Superior temporal gyrus (tissue), 1 donor: Measurements from ENCODE around the gene GABRG3.
"Not testable (repeated sequence)": the region's sequence is repeated elsewhere in the genome, so short reads cannot be mapped to it uniquely, and the experiment has no call there.

Experiments used
- DNase-seq: peaks from one replicate; pipeline ENCODE4 v3.0.0-alpha.2; 2016; ENCODE audit errors: extremely low spot score

Gene GABRG3

GRCh38 chr15:27330326-27330725 is 359.3 kb downstream of the GABRG3 start:
- no peak for DNase-seq

GRCh38 chr15:27336676-27337075 is 365.7 kb downstream of the GABRG3 start:
- no peak for DNase-seq

- no peak for DNase-seq
Observed at GRCh38 chr15:27339138-27339537, 368.2 kb downstream of the GABRG3 start.

GRCh38 chr15:27341780-27342343 is 370.9 kb downstream of the GABRG3 start:
- no peak for DNase-seq

- DNase-seq: no peak
Observed at GRCh38 chr15:27342991-27343390, 372.0 kb downstream of the GABRG3 start.

GRCh38 chr15:27352136-27352535 is 381.2 kb downstream of the GABRG3 start:
- DNase-seq: no peak

GRCh38 chr15:27353856-27354255 is 382.9 kb downstream of the GABRG3 start:
- DNase-seq: no peak

GRCh38 chr15:27358751-27359434 is 387.9 kb downstream of the GABRG3 start:
- peak; percentile 77 for DNase-seq

- DNase-seq: peak; percentile 63
Observed at GRCh38 chr15:27359586-27359985, 388.6 kb downstream of the GABRG3 start.

GRCh38 chr15:27360316-27360715 is 389.3 kb downstream of the GABRG3 start:
- no peak for DNase-seq

- DNase-seq: no peak
Observed at GRCh38 chr15:27361438-27361837, 390.5 kb downstream of the GABRG3 start.

- no peak for DNase-seq
Observed at GRCh38 chr15:27365456-27365855, 394.5 kb downstream of the GABRG3 start.

- DNase-seq: not testable (repeated sequence)
Observed at GRCh38 chr15:27377391-27377790, 406.4 kb downstream of the GABRG3 start.

- no peak for DNase-seq
Observed at GRCh38 chr15:27382361-27383025, 411.5 kb downstream of the GABRG3 start.

GRCh38 chr15:27383726-27384125 is 412.7 kb downstream of the GABRG3 start:
- no peak for DNase-seq

GRCh38 chr15:27392163-27392562 is 421.2 kb downstream of the GABRG3 start:
- DNase-seq: no peak

GRCh38 chr15:27396521-27396920 is 425.5 kb downstream of the GABRG3 start:
- DNase-seq: no peak

- no peak for DNase-seq
Observed at GRCh38 chr15:27396996-27397395, 426.0 kb downstream of the GABRG3 start.

- DNase-seq: no peak
Observed at GRCh38 chr15:27398631-27399161, 427.7 kb downstream of the GABRG3 start.

GRCh38 chr15:27399241-27399640 is 428.3 kb downstream of the GABRG3 start:
- no peak for DNase-seq

GRCh38 chr15:27401471-27401870 is 430.5 kb downstream of the GABRG3 start:
- DNase-seq: no peak

- DNase-seq: no peak
Observed at GRCh38 chr15:27408428-27408827, 437.4 kb downstream of the GABRG3 start.
